Left ventricle myocardium inferior (tissue), 1 donor: ENCODE data around the gene PRR12. TPM values are rescaled to one million over a fixed set of nuclear protein-coding genes. Genes with fewer than 3 reads are reported as not detected.
A peak's percentile ranks its signal among the peaks of the same experiment; 100 is the strongest.

ENCODE experiments used
- DNase-seq: peaks from one replicate; pipeline ENCODE4 v3.0.0-alpha.2; 2020
- H3K27ac ChIP-seq: fragments of 200-600 bp; replicated peaks from 2 replicates; pipeline ENCODE4 v1.8.0; 2021
- H3K27me3 ChIP-seq: fragments of 200-600 bp; 2 replicates; pipeline ENCODE4 v1.8.0; 2021; ENCODE audit warnings: low read depth
- H3K36me3 ChIP-seq: fragments of 200-600 bp; 2 replicates; pipeline ENCODE4 v1.8.0; 2021
- H3K4me1 ChIP-seq: fragments of 200-600 bp; 2 replicates; pipeline ENCODE4 v1.8.0; 2021
- H3K4me3 ChIP-seq: fragments of 200-600 bp; 2 replicates; pipeline ENCODE4 v1.8.0; 2021; ENCODE audit warnings: mild to moderate bottlenecking, moderate library complexity
- H3K9me3 ChIP-seq: fragments of 200-600 bp; replicated peaks from 2 replicates; pipeline ENCODE4 v1.8.0; 2021
- CTCF ChIP-seq: fragments of 200-600 bp; IDR thresholded peaks from 2 replicates; pipeline ENCODE4 v1.8.0; 2021; ENCODE audit warnings: antibody characterized with exemption, mild to moderate bottlenecking, borderline replicate concordance
- intact Hi-C: fragments of 100-400 bp; cut with micrococcal nuclease; formaldehyde crosslinking; loops from one replicate; pipeline ENCODE4 v1.11.0; 2022
- total RNA-seq: library from RNA; stranded (reverse); fragmentation: NEBNext Ultra II Directional; extraction: Animal tissue kit (Norgen Biotek cat#: 25700); gene quantifications from one replicate; pipeline ENCODE4 v1.2.1, GENCODE V29; 2021
- donor health status: DM: no; HTN: yes; CAD: no; lungs with severe emphysema.

Gene PRR12
- total RNA-seq, 1 donor from 2014 or later: 15.5 TPM

- no peak for DNase-seq
- intact Hi-C loops: no loop called here
- Histone ChIP-seq H3K9me3 (no peaks in the 10 kb centered on the region), H3K27me3 (no peaks in the 10 kb centered on the region), H3K4me1 (peaks cover 35% of the 10 kb centered on the region), H3K27ac (peak within 1 kb of the TSS; percentile 87), H3K4me3 (peak within 1 kb of the TSS; percentile 84), H3K36me3 (peaks cover 6% of the 10 kb centered on the region)
- TF ChIP-seq CTCF: no peak
Measured at GRCh38 chr19:49581007-49581508, 9.9 kb upstream of the PRR12 start, which contains the start of gene PRRG2. Gene PRRG2 (plus strand): TSS chr19:49581316. CDS start chr19:49583220, 1,904 bp downstream.

GRCh38 chr19:49583239-49583638 lies 7.7 kb upstream of the PRR12 start:
- Histone ChIP-seq H3K36me3 (no peaks in the 10 kb centered on the region), H3K4me1 (peaks cover 29% of the 10 kb centered on the region), H3K27ac (no peak overlapping the region), H3K9me3 (no peaks in the 10 kb centered on the region), H3K4me3 (no peak overlapping the region), H3K27me3 (no peaks in the 10 kb centered on the region)
- intact Hi-C loops: no loop called here
- DNase-seq: no peak
- no peak for TF ChIP-seq CTCF

- H3K27me3 ChIP-seq: no peaks in the 10 kb centered on the region
- H3K4me3 ChIP-seq: no peak overlapping the region
Measured at GRCh38 chr19:49585023-49585422, 6.0 kb upstream of the PRR12 start.

GRCh38 chr19:49587227-49587626 lies 3.8 kb upstream of the PRR12 start:
- H3K27me3 ChIP-seq: no peaks in the 10 kb centered on the region
- no peak for DNase-seq
- TF ChIP-seq CTCF: no peak
- H3K9me3 ChIP-seq: no peaks in the 10 kb centered on the region
- H3K4me3 ChIP-seq: no peak overlapping the region
- peaks cover 18% of the 10 kb centered on the region for H3K4me1 ChIP-seq
- intact Hi-C loops: no loop called here
- H3K27ac ChIP-seq: no peak overlapping the region
- H3K36me3 ChIP-seq: no peaks in the 10 kb centered on the region

More at GRCh38 chr19:49585023-49585422, 6.0 kb upstream of the PRR12 start:
- H3K4me1 ChIP-seq: peaks cover 11% of the 10 kb centered on the region
- H3K36me3 ChIP-seq: no peaks in the 10 kb centered on the region
- no peak overlapping the region for H3K27ac ChIP-seq
- no peak for TF ChIP-seq CTCF
- no peak for DNase-seq
- intact Hi-C loops: no loop called here
- no peaks in the 10 kb centered on the region for H3K9me3 ChIP-seq

- H3K27ac ChIP-seq: no peak overlapping the region
- no peak for DNase-seq
- no peaks in the 10 kb centered on the region for H3K9me3 ChIP-seq
- peaks cover 30% of the 10 kb centered on the region for H3K4me1 ChIP-seq
- H3K27me3 ChIP-seq: no peaks in the 10 kb centered on the region
- peaks cover under 1% of the 10 kb centered on the region for H3K36me3 ChIP-seq
- TF ChIP-seq CTCF: no peak
- H3K4me3 ChIP-seq: no peak overlapping the region
- intact Hi-C loops: no loop called here
Measured at GRCh38 chr19:49588365-49589122, 2.4 kb upstream of the PRR12 start.
